A549 (cell line): ENCODE measurements around the gene BCL2L2. TPM values are rescaled to one million over a fixed set of nuclear protein-coding genes. Genes with fewer than 3 reads are reported as not detected.

Experiments used
- ATAC-seq, 2 experiments: fragments of 200-7000 bp in 1 of 2; fragments of >200 bp in 1 of 2; cut with Nextera tagmentation in 1 of 2; cut with Tn5 transposase in 1 of 2; 3 replicates each; pipeline versions ENCODE4 v1.8.0 to v1.9.1; 2018 to 2020; ENCODE audit warnings: mild to moderate bottlenecking in 1 of 2, moderate library complexity in 1 of 2
- CTCF ChIA-PET: fragments of 300-600 bp; sonication (Branson Sonifier 250); formaldehyde crosslinking; extraction: SDS; loops from one replicate; lab custom pipeline; 2021; ENCODE audit warnings: antibody characterized with exemption, inconsistent platforms; lab: Yijun Ruan, JAX
- POLR2A ChIA-PET: fragments of 350-600 bp; formaldehyde crosslinking; extraction: SDS; loops from one replicate; lab custom pipeline; 2021; ENCODE audit warnings: antibody characterized with exemption, inconsistent platforms; lab: Yijun Ruan, JAX
- DNase-seq, 2 experiments: peaks; one replicate each; pipeline versions ENCODE4 v3.0.0 to v3.0.0-alpha.2; 2011 to 2016; ENCODE audit warnings: low read depth in 1 of 2, low spot score in 1 of 2
- FAIRE-seq: peaks from 2 replicates; lab custom pipeline; 2011; peaks lifted over from hg19 to GRCh38; lab: Jason Lieb, UNC
- H3K27ac ChIP-seq, 2 experiments: fragments of >200 bp; sonication (Bioruptor Twin); formaldehyde crosslinking; 3 replicates each; pipeline ENCODE4 v1.5.1; 2016 to 2017
- H3K4me1 ChIP-seq: fragments of >200 bp; sonication (Bioruptor Twin); formaldehyde crosslinking; 3 replicates; pipeline ENCODE4 v1.6.1; 2016
- H3K4me2 ChIP-seq: fragments of >200 bp; sonication (Bioruptor Twin); formaldehyde crosslinking; 3 replicates; pipeline ENCODE4 v1.6.1; 2016
- H3K4me3 ChIP-seq: fragments of >200 bp; sonication (Bioruptor Twin); formaldehyde crosslinking; 3 replicates; pipeline ENCODE4 v1.5.1; 2016
- H3K9me3 ChIP-seq: fragments of >200 bp; sonication (Bioruptor Twin); formaldehyde crosslinking; 3 replicates; pipeline ENCODE4 v1.6.1; 2016
- BHLHE40 ChIP-seq: IDR thresholded peaks from 2 replicates; pipeline ENCODE4 v1.6.1; 2012; ENCODE audit warnings: low read depth, low read length, inconsistent platforms
- CBX2 ChIP-seq: fragments of 200-600 bp; sonication (generic); IDR thresholded peaks from 2 replicates; pipeline ENCODE4 v1.6.1; 2016; ENCODE audit warnings: low read depth, mild to moderate bottlenecking, borderline replicate concordance
- EHMT2 ChIP-seq: fragments of 200-600 bp; sonication (generic); IDR thresholded peaks from 2 replicates; pipeline ENCODE4 v1.6.1; 2016; ENCODE audit warnings: antibody characterized with exemption, low read depth, mild to moderate bottlenecking, moderate library complexity
- EP300 ChIP-seq, 2 experiments: fragments of >200 bp; sonication (Bioruptor Twin); formaldehyde crosslinking; IDR thresholded peaks; 2 replicates in 1 of 2; 3 replicates in 1 of 2; pipeline ENCODE4 v1.6.1; 2016 to 2017
- ESRRA ChIP-seq: fragments of 150-350 bp; IDR thresholded peaks from 2 replicates; pipeline ENCODE4 v1.6.1; 2014; ENCODE audit warnings: mild to moderate bottlenecking, low read length, borderline replicate concordance
- FOSL2 ChIP-seq, 2 experiments: fragments of 450-650 bp in 1 of 2; fragments of >200 bp in 1 of 2; sonication (Bioruptor Twin) in 1 of 2; formaldehyde crosslinking; IDR thresholded peaks; 2 replicates each; pipeline versions ENCODE4 v1.5.0 to v1.6.1; 2016 to 2020; ENCODE audit warnings: mild to moderate bottlenecking in 1 of 2, moderate library complexity in 1 of 2
- HEYL ChIP-seq: fragments of 250-450 bp; sonication (Bioruptor Pico); IDR thresholded peaks from 2 replicates; pipeline ENCODE4 v1.8.0; 2021; ENCODE audit warnings: mild to moderate bottlenecking, moderate library complexity
- HOXB5 ChIP-seq: fragments of 250-450 bp; sonication (Bioruptor Pico); IDR thresholded peaks from 2 replicates; pipeline ENCODE4 v1.5.0; 2020; ENCODE audit warnings: mild to moderate bottlenecking, moderate library complexity
- KDM1A ChIP-seq: fragments of 200-600 bp; sonication (generic); IDR thresholded peaks from 2 replicates; pipeline ENCODE4 v1.6.1; 2016; ENCODE audit warnings: low read depth, mild to moderate bottlenecking
- MAFK ChIP-seq: fragments of 450-650 bp; IDR thresholded peaks from 2 replicates; pipeline ENCODE4 v1.6.1; 2014; ENCODE audit not compliant: partially characterized antibody
- MAZ ChIP-seq: fragments of 150-350 bp; IDR thresholded peaks from 2 replicates; pipeline ENCODE4 v1.6.1; 2014; ENCODE audit warnings: antibody characterized with exemption, low read depth, low read length, borderline replicate concordance
- MYC ChIP-seq: IDR thresholded peaks from 2 replicates; pipeline ENCODE4 v1.6.1; 2012; ENCODE audit warnings: mild to moderate bottlenecking, inconsistent platforms, low read length, improper control_type of control experiment, borderline replicate concordance
- POLR2AphosphoS2 ChIP-seq: conservative IDR thresholded peaks from 2 replicates; pipeline ENCODE4 v1.6.1; 2012; ENCODE audit warnings: low read length, improper control_type of control experiment, inconsistent platforms
- RARB ChIP-seq: fragments of 250-450 bp; sonication (Bioruptor Pico); IDR thresholded peaks from 2 replicates; pipeline ENCODE4 v1.8.0; 2021; ENCODE audit warnings: mild to moderate bottlenecking, moderate library complexity
- RNF2 ChIP-seq: fragments of 200-600 bp; sonication (generic); IDR thresholded peaks from 2 replicates; pipeline ENCODE4 v1.6.1; 2016; ENCODE audit warnings: low read depth, mild to moderate bottlenecking, antibody characterized with exemption, moderate library complexity, borderline replicate concordance
- SMC3 ChIP-seq: fragments of >200 bp; sonication (Bioruptor Twin); formaldehyde crosslinking; IDR thresholded peaks from 3 replicates; pipeline ENCODE4 v1.6.1; 2018; ENCODE audit warnings: inconsistent platforms
- ZFP36 ChIP-seq: fragments of 450-650 bp; IDR thresholded peaks from 2 replicates; pipeline ENCODE4 v1.6.1; 2014; ENCODE audit warnings: borderline replicate concordance; ENCODE audit not compliant: partially characterized antibody
- ZNF302 ChIP-seq: fragments of 250-450 bp; sonication (Bioruptor Pico); IDR thresholded peaks from 2 replicates; pipeline ENCODE4 v1.9.0; 2021; ENCODE audit warnings: inconsistent platforms, mild to moderate bottlenecking, moderate library complexity
- ZSCAN20 ChIP-seq: fragments of 250-450 bp; sonication (Bioruptor Pico); IDR thresholded peaks from 2 replicates; pipeline ENCODE4 v1.8.0; 2022; ENCODE audit warnings: mild to moderate bottlenecking, moderate library complexity
- WGBS: methylation state at CpG from one replicate; pipeline ENCODE4 v1.1.6; 2017; ENCODE audit errors: missing lambda C conversion rate; 5-methylcytosine and 5-hydroxymethylcytosine counted together
- polyA plus RNA-seq, 4 experiments: library from polyadenylated mRNA; depleted of rRNA in 3 of 4; stranded (reverse); fragments of >200 nt; fragmentation: RNase III in 1 of 4; extraction: RNeasy Plus Mini Kit Qiagen cat#74134 plus additional on column Dnase treatment in 1 of 4; gene quantifications; 2 replicates in 3 of 4; 3 replicates in 1 of 4; pipeline ENCODE4 v1.2.3, GENCODE V29; 2011 to 2017
- TF ChIP-seq, protein P1 (sequence below): fragments of 250-450 bp; sonication (Bioruptor Pico); IDR thresholded peaks from 2 replicates; pipeline ENCODE4 v1.5.0; 2020; ENCODE audit warnings: low read depth, mild to moderate bottlenecking, moderate library complexity
- TF ChIP-seq, protein P2 (sequence below): fragments of >200 bp; sonication (Bioruptor Twin); formaldehyde crosslinking; IDR thresholded peaks from 2 replicates; pipeline ENCODE4 v1.6.1; 2016
- TF ChIP-seq, protein P3 (sequence below): IDR thresholded peaks from 2 replicates; pipeline ENCODE4 v1.6.1; 2012; ENCODE audit warnings: low read depth, borderline replicate concordance
- TF ChIP-seq, protein P4 (sequence below): fragments of >200 bp; sonication (Bioruptor Twin); formaldehyde crosslinking; IDR thresholded peaks from 3 replicates; pipeline ENCODE4 v1.5.1; 2016
- TF ChIP-seq, protein P5 (sequence below): fragments of >200 bp; sonication (Bioruptor Twin); formaldehyde crosslinking; IDR thresholded peaks from 3 replicates; pipeline ENCODE4 v1.6.1; 2016

BCL2L2 gene
- polyA plus RNA-seq, 2 of the 4 experiments (the other 2 are of a cell fraction): 17.8 to 25.4 TPM

DNA sequence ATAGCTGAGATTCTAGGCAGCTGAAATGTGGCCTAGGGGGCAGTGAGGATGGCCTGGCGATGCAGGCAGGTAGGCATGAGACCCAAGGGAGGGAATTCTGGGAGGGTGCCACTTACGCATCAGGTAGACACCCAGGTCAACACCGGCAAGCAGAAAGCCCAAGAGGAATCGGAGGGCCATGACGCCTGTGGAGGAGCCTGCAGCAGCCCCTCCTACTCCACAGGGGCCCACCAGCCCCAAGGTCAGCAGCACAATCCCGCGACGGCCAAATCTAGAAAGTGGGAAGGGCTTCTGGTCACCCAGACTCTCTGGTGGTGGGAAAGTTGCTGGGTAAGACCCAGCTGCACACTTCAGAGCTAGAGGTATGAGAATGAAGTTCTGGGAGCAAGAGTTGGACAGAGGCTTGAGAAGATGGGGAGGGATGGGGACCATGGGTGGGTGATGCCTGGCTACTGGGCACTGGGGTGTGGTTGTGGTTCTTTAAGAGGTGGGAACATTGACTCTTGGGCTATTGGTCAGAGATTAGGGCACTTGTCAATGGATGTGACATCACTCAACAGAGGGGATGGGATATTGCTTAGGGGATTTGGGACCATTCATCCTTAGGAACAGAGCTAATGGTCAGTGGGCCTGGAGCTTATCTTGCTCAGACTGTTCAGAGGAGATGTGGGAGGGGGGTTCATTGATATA, 42.7 kb downstream of the BCL2L2 start:
- ATAC-seq (no peak), FAIRE-seq (no peak), DNase-seq (no peak)
- WGBS: 64% methylated on average over 8 of the region's 8 CpGs
- no peak overlapping the region for H3K27ac ChIP-seq
- TF ChIP-seq RARB (no peak), MAFK (no peak), ZNF302 (no peak), HEYL (CRISPR knock-in tag) (no peak), FOSL2 (IDR thresholded peaks at IDR 0.05) (no peak), FOSL2 (CRISPR knock-in tag; IDR thresholded peaks at IDR 0.05) (no peak), HOXB5 (no peak), KDM1A (no peak), EP300 (IDR thresholded peaks at IDR 0.05) (no peak), MYC (no peak), EHMT2 (no peak), POLR2AphosphoS2 (no peak), RNF2 (no peak), ESRRA (no peak), ZFP36 (no peak)
- TF ChIP-seq, protein P1, sequence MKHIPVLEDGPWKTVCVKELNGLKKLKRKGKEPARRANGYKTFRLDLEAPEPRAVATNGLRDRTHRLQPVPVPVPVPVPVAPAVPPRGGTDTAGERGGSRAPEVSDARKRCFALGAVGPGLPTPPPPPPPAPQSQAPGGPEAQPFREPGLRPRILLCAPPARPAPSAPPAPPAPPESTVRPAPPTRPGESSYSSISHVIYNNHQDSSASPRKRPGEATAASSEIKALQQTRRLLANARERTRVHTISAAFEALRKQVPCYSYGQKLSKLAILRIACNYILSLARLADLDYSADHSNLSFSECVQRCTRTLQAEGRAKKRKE (CRISPR knock-in tag): no peak
- TF ChIP-seq, protein P2, sequence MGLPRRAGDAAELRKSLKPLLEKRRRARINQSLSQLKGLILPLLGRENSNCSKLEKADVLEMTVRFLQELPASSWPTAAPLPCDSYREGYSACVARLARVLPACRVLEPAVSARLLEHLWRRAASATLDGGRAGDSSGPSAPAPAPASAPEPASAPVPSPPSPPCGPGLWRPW: no peak
- TF ChIP-seq, protein P3, sequence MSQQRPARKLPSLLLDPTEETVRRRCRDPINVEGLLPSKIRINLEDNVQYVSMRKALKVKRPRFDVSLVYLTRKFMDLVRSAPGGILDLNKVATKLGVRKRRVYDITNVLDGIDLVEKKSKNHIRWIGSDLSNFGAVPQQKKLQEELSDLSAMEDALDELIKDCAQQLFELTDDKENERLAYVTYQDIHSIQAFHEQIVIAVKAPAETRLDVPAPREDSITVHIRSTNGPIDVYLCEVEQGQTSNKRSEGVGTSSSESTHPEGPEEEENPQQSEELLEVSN: no peak
- ChIA-PET POLR2A (no interaction called here), CTCF (interaction anchor here (0.6 to 1.8 kb wide), 4 partner anchors 11 to 779 kb away, joined by 3 to 9 read pairs (median 4); no protein-coding TSS in a partner anchor)
- H3K4me3 ChIP-seq: no peak overlapping the region
- no peak overlapping the region for H3K4me2 ChIP-seq
- H3K4me1 ChIP-seq: 0 out of 3 replicates have a peak, but pooled peaks cover 3% of the 10 kb centered on the region
- no peaks in the 10 kb centered on the region for H3K9me3 ChIP-seq

DNA sequence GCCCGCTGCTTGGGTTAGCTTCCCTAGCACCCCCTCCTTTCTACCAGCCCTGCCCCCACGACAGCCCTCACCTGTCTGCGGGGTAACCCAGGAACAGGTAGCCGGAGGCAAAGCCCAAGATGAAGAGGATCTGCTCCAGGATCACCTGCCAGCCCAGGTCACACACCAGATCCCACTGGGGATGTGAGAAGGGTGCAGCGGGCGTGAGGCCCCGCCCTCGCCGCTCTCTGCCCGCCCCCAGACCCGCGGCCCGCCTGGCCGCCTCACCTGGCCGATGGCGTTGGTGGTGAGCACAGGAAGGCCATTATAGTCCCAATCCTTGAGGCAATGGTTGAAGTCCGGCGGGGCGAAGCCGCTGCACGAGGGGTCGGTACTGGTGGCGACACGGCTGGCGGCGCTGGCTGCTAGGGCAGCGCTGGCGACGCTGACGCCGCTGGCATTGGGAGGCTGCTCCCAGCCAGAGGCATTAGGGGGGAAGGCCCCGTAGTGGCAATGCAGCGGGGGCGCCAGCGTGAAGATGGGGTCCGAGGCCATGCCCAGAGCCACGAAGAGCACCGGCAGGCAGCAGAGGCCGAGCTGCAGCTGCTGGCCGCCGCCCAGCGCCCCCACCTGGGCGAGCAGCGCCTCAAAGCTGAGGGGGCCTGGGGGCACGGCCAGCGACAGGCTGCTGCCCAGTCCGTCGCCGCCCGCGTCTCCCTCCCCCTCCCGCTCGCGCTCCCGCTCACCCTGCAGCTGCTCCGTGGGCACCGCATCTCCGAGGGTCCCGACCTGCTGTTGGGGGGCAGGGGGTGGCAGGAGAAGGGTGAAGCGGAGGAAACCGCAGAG, 45.3 kb downstream of the BCL2L2 start:
- POLR2A ChIA-PET: interaction anchor here (0.6 kb wide), 1 partner anchor 10 kb away, joined by 3 read pairs; no protein-coding TSS in a partner anchor
- FAIRE-seq: no peak
- 41% methylated on average over 16 of the region's 61 CpGs for WGBS

More for the DNA sequence above, 45.3 kb downstream of the BCL2L2 start:
- H3K9me3 ChIP-seq: no peaks in the 10 kb centered on the region
- peak; percentile 7 to 60; a peak in 4 of 6 replicates for ATAC-seq
- H3K4me1 ChIP-seq: 0 out of 3 replicates have a peak, but pooled peaks cover 3% of the 10 kb centered on the region
- TF ChIP-seq MAZ: no peak
- TF ChIP-seq SMC3: no peak
- TF ChIP-seq BHLHE40: no peak
- no peak for TF ChIP-seq ESRRA
- TF ChIP-seq, protein P2: no peak
- no peak for TF ChIP-seq EHMT2
- TF ChIP-seq, protein P4, sequence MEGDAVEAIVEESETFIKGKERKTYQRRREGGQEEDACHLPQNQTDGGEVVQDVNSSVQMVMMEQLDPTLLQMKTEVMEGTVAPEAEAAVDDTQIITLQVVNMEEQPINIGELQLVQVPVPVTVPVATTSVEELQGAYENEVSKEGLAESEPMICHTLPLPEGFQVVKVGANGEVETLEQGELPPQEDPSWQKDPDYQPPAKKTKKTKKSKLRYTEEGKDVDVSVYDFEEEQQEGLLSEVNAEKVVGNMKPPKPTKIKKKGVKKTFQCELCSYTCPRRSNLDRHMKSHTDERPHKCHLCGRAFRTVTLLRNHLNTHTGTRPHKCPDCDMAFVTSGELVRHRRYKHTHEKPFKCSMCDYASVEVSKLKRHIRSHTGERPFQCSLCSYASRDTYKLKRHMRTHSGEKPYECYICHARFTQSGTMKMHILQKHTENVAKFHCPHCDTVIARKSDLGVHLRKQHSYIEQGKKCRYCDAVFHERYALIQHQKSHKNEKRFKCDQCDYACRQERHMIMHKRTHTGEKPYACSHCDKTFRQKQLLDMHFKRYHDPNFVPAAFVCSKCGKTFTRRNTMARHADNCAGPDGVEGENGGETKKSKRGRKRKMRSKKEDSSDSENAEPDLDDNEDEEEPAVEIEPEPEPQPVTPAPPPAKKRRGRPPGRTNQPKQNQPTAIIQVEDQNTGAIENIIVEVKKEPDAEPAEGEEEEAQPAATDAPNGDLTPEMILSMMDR: no peak
- no peak for TF ChIP-seq ZSCAN20 (CRISPR knock-in tag)
- TF ChIP-seq, protein P5, sequence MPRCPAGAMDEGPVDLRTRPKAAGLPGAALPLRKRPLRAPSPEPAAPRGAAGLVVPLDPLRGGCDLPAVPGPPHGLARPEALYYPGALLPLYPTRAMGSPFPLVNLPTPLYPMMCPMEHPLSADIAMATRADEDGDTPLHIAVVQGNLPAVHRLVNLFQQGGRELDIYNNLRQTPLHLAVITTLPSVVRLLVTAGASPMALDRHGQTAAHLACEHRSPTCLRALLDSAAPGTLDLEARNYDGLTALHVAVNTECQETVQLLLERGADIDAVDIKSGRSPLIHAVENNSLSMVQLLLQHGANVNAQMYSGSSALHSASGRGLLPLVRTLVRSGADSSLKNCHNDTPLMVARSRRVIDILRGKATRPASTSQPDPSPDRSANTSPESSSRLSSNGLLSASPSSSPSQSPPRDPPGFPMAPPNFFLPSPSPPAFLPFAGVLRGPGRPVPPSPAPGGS: no peak
- TF ChIP-seq CBX2: no peak
- no peak for TF ChIP-seq RNF2
- TF ChIP-seq, protein P1 (CRISPR knock-in tag): no peak
- H3K4me2 ChIP-seq: peak overlapping the region; percentile 83
- CTCF ChIA-PET: interaction anchor here (0.6 to 3.2 kb wide), 10 partner anchors 9 to 1824 kb away, joined by 3 to 24 read pairs (median 4); partner anchors contain the start of genes BCL2L2 and PABPN1
- H3K27ac ChIP-seq: peak overlapping the region; percentile 38 to 83; a peak in 5 of 6 replicates
- DNase-seq: no peak
- peak overlapping the region; percentile 52 for H3K4me3 ChIP-seq
